GM19351 (cell line): ENCODE results near the gene TDRD1.

Experiments
- ATAC-seq: cut with Tn5 transposase; IDR thresholded peaks from one replicate; pipeline ENCODE4 v1.9.1; 2021; ENCODE audit warnings: mild to moderate bottlenecking, moderate library complexity; ENCODE audit not compliant: unreplicated experiment

Gene TDRD1

DNA sequence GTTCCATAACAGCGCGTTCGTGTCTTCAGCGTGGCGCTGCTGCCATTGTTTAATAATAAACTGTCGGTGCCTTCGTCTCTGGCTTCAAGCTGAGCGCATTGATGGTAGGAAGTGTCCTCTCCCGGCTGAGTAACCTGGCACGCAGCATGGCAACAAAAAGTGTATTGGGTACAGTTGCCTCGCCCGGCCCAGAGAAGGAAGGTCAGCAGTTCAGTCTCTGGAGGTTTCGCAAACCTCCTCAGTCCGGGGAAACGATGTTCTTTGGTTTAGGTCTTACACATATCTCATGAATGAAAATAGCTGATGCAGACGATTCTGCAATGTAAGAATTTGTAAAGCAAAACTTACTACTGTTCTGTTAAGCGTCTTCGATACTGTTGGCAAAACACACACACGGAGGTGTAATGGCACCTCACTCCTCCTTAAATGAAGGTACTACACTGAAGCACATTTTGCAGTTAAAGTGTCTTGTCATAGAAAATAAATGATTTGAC lies 4.4 kb upstream of the TDRD1 start:
- ATAC-seq: no peak

GRCh38 chr10:114175667-114176066 lies 3.5 kb upstream of the TDRD1 start:
- ATAC-seq: no peak

DNA sequence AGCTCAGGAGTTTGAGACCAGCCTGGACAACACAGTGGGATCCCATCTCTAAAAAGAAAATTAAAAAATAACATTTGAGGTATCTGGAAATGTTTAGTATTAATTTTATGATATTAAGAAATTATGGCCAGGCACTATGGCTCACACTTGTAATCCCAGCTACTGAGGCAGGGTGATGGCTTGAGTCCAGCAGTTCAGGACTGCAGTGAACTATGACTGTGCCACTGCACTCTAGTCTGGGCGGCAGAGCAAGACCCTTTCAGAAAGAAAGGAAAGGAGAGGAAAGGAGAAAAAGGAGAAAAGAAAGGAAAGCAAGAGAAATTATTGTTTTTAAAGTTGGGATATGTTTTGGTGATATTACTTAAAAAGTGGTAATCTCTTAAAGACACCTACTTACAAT lies 2.6 kb upstream of the TDRD1 start:
- no peak for ATAC-seq

DNA sequence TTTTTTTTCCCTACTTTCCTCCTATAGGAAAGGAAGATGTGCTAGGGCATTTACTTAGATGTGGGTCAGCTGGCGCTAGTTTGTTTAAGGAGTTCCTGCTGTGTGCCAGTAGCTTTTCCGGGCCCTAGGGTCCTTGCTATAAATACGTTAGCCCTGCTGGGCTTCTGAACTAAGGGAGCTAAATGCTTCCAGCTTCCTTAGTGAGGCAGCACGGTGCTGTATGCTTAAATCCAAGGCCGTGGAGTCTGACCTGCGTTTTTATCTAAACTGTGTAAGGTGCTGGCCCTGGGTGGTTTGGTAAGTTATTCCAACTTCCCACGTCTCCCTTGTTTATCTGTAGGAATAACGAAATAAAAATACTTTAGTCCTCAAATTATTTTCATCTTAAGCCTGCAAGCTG lies 594 bp downstream of the TDRD1 start:
- ATAC-seq: no peak

DNA sequence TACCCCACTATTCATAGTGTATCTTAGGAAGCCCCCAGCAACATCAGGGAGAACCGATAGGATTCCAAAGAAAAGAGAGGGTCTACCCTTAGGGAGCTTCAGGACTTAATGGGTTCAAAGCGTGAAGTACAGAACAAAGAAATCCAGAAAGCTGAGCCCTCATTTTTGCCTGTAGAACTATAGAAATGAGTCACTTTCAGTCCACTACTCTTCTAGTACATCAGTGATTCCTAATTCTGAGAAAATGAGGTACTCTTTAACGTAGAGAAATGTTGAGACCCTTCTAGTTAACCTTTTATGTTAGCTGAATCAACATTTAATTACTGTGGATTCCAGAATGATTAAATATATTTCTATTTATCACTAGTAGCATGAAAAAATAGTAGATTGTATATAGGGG lies 1.8 kb downstream of the TDRD1 start:
- ATAC-seq: peak; percentile 50

- no peak for ATAC-seq
These were observed 2.8 kb downstream of the TDRD1 start for GRCh38 chr10:114181971-114182370.

DNA sequence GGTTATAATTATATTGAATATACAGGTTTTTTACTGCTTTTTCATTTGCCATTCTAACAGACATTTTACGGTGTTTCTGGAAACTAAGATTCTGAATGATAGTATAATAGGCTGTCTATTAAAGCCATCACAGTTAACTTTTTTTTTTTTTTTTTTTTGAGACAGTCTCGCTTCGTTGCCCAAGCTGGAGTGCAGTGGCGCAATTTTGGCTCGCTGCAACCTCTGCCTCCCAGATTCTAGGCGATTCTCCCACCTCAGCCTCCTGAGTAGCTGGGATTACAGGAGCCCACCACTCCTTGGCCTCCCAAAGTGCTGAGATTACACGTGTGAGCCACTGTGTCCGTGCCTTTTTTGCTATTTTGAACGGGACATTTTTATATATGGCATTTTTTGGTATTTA lies 4.4 kb downstream of the TDRD1 start:
- ATAC-seq: no peak

- no peak for ATAC-seq
These were observed 5.1 kb downstream of the TDRD1 start for GRCh38 chr10:114184276-114184675.

GRCh38 chr10:114188001-114188400 lies 8.8 kb downstream of the TDRD1 start:
- peak; percentile 67 for ATAC-seq

DNA sequence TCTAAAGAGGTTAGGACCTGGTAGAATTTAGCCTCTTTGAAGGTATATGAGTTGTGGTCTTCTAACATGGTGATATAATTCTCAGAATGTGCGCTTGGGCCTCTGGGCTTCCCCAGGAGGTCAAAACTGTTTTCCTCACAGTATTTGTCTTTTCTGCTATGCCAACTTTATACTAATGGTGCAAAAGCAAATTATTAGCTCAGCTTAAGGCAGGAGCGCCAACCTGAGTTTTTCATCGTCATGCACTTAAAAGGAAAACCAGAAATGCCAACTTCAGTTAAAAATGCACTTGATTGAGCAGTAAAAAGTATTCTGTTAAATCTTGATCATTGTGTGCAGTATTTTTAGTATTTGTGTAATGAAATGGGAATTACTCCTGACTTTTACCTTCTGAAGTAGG lies 9.7 kb downstream of the TDRD1 start:
- ATAC-seq: no peak

DNA sequence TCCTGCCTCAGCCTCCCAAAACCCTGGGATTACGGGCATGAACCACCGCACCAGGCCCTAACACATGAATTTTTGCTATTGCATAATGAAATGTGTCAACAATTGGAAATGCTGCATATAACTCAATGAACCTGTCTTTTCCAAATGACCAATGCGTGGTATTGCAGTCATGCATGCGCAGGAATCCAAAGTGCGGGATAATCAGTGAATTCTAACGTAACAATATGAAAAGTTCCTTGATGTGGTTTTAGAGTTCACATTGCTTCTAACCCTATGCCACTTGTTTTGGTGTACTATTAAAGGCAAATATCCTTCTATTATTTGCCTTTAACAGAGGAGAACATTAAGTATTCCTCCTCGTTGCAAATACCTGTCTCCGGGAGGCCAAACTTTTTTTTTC lies 10.5 kb downstream of the TDRD1 start:
- ATAC-seq: no peak

DNA sequence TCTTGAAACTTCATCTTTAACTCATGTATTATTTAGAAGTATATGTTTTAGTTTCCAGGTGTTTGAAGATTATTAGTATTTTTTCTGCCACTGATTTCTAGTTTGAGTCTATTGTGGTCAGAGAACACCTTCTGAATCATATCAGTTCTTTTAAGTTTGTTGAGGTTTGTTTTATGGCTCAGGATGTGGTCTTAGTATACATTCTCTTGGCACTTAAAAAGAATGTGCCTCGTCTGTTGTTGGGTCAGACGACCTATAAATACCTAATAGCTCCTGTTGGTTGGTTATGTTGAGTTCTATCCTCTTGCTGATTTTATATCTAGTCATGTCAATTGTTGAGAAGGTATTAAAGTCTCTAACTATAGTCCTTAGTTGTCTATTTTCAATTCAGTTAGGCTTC lies 15.9 kb downstream of the TDRD1 start:
- peak; percentile 98 for ATAC-seq

DNA sequence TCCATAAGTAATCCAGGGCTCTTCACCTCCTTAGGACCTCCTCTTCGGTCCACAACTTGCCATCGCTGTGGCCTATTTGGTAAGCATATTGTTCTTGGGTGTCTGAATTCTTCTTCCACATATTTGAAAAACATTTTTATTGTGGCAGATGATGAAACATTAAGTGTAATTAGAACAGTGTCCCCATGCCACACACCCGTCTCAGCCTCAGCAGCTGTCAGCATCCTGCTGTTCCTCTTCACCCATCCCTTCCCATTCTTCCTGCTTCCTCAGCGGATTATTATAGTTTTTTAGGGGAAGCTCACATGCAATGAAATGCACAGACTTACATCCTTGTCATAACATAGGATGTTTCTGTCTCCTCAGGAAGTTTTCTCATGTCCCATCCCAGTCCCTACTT lies 20.1 kb downstream of the TDRD1 start:
- ATAC-seq: no peak

- ATAC-seq: no peak
These were observed 23.7 kb downstream of the TDRD1 start for GRCh38 chr10:114202812-114203211.

GRCh38 chr10:114206902-114207301 lies 27.7 kb downstream of the TDRD1 start:
- ATAC-seq: no peak

- no peak for ATAC-seq
These were observed 28.2 kb downstream of the TDRD1 start for GRCh38 chr10:114207349-114207748.

GRCh38 chr10:114208351-114208750 lies 29.2 kb downstream of the TDRD1 start:
- no peak for ATAC-seq

DNA sequence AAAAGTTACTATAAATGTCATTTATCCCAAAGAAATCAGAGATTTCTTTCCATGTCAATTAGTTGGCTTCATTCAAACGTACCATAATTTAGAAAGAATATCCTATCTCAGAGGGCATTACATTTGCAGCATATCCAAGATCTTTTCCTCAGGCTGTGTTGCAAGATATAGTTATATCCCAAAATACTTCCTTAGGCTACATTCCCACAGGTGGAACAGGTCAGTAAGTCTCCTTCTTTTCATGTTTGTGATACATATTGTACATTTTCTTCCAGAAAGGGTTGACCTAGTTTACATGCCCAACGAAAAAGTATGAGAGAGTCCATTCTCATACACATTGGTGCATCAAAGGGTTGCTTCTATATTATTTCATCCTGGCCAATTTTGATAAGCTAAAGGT lies 33.0 kb downstream of the TDRD1 start:
- no peak for ATAC-seq

- ATAC-seq: no peak
These were observed 35.9 kb downstream of the TDRD1 start for GRCh38 chr10:114215033-114215432.

DNA sequence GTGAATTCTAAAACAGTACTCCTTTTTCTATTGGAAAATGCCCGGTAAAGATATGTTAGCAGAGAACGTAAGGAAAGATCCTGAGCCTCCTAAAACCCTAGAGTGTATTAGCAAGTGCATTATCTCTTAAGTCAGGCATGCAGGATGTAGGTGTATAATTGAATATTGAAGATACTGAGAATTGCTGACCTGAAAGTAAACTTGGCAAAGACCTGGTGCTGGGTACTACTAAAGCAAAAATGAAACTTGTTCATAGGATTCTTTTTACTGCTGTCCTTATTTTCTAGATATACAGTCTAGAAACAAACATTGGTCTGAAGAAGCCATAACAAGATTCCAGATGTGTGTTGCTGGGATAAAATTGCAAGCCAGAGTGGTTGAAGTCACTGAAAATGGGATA lies 41.1 kb downstream of the TDRD1 start:
- no peak for ATAC-seq

- no peak for ATAC-seq
These were observed 42.1 kb downstream of the TDRD1 start for GRCh38 chr10:114221235-114221634.

GRCh38 chr10:114223066-114223465 lies 43.9 kb downstream of the TDRD1 start:
- no peak for ATAC-seq

DNA sequence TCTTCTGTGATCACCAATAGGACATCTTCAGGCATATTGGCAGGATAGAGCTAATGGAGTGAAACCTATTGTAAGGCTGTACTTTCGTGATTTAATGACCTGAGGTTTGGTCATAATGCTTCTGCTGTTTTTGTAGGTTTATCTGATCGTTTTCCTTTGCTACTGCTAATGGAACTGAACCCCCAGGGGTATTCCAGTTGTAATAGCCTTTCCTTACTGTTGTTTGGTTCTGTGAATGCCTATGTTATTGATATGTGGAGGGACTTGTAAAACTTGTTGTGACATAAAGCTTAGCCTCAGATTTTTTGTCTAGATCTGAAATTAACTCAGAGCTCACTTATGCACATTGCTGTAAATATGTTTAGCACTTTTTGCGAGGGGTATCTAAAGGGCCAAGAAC lies 49.0 kb downstream of the TDRD1 start:
- ATAC-seq: no peak
